Stimulated activated CD4-positive, alpha-beta T cell treated with anti-CD3 and anti-CD28 coated beads, Interleukin-4, amount 100 ng/mL, for 24 hours (primary cell): Measurements from ENCODE around the gene B4GALT4.
"Not testable (repeated sequence)": the region's sequence is repeated elsewhere in the genome, so short reads cannot be mapped to it uniquely, and the experiment has no call there.

ENCODE experiments used
- DNase-seq: peaks from one replicate; pipeline ENCODE4 v3.0.0-alpha.2; 2020

B4GALT4 gene

GRCh38 chr3:119194237-119195150 lies 46.2 kb downstream of the B4GALT4 start:
- no peak for DNase-seq

- DNase-seq: no peak
Measured at GRCh38 chr3:119191800-119192199, 48.9 kb downstream of the B4GALT4 start.

- DNase-seq: no peak
Measured at GRCh38 chr3:119187266-119187665, 53.4 kb downstream of the B4GALT4 start.

- DNase-seq: no peak
Measured at GRCh38 chr3:119184796-119185570, 55.7 kb downstream of the B4GALT4 start.

- no peak for DNase-seq
Measured at GRCh38 chr3:119184111-119184510, 56.6 kb downstream of the B4GALT4 start.

- DNase-seq: no peak
Measured at GRCh38 chr3:119181765-119182164, 58.9 kb downstream of the B4GALT4 start.

- DNase-seq: no peak
Measured at GRCh38 chr3:119177321-119177720, 63.4 kb downstream of the B4GALT4 start.

GRCh38 chr3:119176778-119177177 lies 63.9 kb downstream of the B4GALT4 start:
- no peak for DNase-seq

GRCh38 chr3:119175872-119176756 lies 64.6 kb downstream of the B4GALT4 start:
- no peak for DNase-seq

GRCh38 chr3:119173325-119173724 lies 67.4 kb downstream of the B4GALT4 start, which contains the start of gene UPK1B:
TSS of gene UPK1B (plus strand) at chr3:119173598. CDS start at chr3:119186742, 13,144 bp downstream.
- no peak for DNase-seq

GRCh38 chr3:119170821-119171220 lies 69.9 kb downstream of the B4GALT4 start:
- DNase-seq: no peak

GRCh38 chr3:119164745-119165144 lies 75.9 kb downstream of the B4GALT4 start:
- not testable (repeated sequence) for DNase-seq
